UCSD-AML1 (cell line): ENCODE measurements around the gene HMCN2.

ENCODE experiments used
- DNase-seq: peaks from one replicate; lab custom pipeline; 2025; ENCODE audit not compliant: unreplicated experiment; lab: John Stamatoyannopoulos, UW

HMCN2 gene

DNA sequence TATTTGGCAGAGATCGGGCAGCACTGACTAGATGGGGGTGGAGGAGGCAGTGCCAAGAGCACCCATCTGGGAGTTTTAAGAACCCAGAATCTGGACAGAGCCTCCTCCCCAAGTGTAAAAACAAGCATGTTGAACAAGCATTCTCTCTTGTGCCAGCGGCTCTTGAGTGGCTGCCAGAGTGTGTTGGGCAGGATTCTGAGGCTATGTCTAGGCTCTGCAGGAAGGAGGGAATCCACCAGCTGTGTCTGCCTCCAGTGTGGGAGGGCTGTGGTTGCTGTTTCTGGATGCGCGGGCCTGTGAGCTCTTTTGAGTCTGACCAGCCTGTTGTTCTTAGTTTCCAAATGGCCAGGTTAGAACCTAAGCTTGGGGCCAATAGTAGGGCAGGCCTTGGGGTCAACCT lies 39.8 kb downstream of the HMCN2 start:
- DNase-seq, result no peak

DNA sequence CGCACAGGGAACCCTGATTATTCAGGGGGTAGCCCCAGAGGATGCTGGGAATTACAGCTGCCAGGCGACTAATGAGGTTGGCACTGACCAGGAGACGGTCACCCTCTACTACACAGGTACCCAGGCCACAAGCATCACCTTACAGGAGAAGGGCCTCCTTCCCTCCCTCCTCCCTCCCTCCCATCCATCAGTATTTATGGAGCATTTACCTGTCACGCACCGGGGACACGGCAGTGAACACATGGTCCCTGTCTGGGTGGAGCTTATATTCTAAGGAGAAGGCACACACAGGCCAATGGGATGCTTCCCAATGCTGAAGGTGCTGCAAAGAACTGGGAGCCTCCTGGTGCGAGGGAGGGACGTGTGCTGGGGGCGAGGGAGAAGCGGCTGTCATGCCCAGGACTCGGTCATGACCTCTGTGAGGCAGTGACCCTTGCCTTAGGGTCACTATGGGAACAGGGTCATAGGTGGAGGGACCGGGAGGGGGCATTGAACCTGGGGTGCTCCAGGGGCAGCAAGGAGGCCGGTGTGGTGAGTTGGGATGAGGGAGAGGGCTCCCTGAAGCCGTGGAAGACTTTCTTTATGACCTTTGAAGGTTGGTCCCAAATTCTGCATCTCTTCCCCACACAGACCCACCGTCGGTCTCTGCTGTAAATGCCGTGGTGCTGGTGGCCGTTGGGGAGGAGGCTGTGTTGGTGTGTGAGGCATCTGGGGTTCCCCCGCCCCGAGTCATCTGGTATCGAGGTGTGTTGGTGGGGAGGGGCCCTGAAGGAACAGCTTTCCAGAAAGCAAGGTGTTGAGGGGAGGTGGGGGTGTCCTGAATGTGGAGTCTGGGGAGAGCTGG lies 41.5 kb downstream of the HMCN2 start:
- no peak for DNase-seq

DNA sequence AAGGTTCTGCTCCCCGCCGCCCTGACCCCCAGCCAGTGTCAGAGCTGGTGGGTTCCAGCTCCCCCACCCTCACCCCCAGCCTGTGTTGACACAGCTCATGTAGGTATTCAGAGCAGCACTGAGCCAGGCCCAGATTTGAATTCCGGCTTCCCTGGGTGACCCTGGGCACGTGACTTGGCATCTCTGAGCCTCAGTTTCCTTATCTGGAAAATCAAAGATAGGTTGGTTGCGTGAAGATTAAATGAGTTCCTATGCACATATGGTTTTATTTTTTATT lies 42.0 kb downstream of the HMCN2 start:
- no peak for DNase-seq

DNA sequence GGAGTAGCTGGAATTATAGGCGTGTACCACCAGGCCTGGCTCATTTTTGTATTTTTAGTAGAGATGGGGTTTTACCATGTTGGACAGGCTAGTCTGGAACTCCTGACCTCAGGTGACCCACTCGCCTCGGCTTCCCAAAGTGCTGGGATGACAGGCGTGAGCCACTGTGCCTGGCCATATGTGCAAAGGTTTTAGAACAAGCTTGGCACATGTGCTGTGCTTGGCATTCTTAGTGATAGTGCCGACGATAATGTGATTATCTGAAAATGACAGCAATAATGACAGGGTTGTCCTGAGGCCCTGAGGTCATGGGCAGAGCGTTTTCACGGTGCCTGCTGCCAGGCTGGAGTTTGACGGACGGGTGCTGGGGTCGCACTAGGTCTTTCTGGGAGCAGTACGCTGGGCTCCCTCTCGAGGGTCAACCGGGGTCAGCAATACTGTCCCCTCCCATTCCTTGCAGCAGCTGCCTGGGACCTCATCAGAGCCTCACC lies 42.6 kb downstream of the HMCN2 start:
- no peak for DNase-seq

DNA sequence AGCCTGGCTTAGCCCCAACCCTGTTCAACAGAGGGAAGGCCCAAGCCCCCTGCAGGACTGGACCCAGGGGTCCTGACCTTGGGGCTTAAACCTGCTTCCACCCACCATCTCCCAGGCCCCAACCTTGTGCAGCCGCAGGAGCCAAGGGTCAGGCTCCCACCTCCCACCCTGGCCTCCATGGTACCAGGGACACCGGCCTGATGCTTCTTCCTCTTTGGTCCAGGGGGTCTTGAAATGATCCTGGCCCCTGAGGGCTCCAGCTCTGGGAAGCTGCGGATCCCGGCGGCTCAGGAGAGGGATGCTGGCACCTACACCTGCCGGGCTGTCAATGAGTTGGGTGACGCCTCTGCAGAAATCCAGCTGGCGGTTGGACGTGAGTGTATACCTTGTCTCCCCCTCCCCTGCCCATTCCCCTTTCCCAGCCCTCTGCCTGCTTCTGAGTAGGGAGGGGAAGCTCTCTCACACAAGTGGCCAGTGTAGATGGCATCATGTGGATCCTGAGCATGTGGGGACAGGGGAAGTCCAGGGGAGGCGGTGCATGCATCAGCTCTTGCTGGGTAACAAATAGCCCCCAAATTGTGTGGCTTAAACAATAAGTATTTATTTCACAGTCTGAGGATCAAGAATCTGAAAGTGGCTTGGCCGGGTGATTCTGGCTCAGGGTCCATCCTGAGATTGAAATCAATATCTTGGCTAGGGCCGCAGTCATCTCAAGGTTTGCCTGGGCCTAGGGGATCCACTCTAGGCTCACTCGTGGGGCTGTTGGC lies 44.3 kb downstream of the HMCN2 start:
- no peak for DNase-seq

DNA sequence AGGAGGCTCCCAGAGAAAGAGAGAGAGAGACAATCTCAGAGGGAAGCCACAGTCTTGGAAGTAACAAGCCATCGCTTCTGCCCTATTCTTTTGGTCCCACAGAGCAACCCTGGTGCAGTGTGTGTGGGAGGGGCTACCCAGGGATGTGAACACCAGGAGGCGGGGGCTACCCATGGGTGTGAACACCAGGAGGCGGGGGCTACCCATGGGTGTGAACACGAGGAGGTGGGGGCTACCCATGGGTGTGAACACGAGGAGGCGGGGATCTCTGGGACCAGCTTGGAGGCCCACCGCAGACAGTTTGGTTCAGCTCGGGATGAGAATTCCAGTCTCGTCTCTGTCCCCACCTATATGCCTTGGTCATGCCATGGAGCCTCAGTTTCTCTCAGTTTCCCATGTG lies 44.9 kb downstream of the HMCN2 start:
- no peak for DNase-seq

DNA sequence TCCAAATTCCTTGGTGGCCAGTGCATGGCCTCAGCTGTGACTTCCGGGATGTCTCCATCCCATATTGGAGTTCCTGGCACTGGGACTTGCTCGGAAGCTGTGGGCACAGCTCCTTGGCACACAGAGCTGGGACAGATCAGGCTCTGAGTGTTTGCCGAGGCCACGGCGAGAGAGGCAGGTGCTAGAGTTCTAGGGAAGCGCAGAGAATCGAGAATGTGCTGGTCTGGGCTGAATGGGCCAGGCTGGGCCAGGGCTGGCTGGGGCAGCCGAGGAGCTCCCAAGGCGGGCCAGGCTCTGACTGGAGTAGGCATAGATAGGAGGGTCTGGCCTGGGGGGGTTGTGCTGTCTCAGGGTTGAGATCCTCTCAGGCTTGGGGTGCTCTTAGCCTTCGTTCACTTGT lies 45.4 kb downstream of the HMCN2 start:
- DNase-seq, result no peak

DNA sequence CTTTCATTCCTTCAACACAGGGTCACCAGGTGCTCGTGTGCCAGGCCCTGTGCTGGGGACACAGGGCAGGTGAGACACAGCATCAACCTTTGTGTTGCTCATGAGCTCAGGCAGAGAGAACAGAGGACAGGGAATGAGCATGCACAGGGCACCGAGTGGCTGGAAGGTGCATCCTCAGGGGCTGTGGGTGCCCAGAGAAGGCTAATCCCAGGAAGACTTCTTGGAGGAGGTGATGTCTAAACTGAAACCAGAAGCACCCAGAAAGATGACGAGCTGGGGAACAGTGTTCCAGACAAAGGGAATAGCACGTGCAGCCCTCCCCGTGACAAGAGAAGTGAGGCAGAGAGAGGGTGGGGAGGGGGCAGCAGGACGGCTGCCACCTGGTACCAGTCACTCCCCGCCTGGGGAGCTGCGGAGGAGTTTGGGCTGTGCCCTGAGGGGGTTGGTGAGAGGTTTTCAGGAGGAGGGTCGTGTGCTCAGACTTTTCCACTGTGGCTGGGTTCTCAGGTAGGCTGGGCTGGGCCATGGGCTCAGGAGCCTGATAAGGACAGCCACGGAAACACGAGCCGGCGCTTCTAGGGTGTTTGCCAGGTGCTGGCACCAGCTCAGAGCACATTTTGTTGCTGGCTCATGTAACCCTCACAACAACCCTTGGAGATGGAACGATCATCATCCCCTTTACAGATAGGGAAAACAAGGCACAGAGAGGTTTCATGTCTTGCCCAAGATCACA lies 46.0 kb downstream of the HMCN2 start:
- no peak for DNase-seq

DNA sequence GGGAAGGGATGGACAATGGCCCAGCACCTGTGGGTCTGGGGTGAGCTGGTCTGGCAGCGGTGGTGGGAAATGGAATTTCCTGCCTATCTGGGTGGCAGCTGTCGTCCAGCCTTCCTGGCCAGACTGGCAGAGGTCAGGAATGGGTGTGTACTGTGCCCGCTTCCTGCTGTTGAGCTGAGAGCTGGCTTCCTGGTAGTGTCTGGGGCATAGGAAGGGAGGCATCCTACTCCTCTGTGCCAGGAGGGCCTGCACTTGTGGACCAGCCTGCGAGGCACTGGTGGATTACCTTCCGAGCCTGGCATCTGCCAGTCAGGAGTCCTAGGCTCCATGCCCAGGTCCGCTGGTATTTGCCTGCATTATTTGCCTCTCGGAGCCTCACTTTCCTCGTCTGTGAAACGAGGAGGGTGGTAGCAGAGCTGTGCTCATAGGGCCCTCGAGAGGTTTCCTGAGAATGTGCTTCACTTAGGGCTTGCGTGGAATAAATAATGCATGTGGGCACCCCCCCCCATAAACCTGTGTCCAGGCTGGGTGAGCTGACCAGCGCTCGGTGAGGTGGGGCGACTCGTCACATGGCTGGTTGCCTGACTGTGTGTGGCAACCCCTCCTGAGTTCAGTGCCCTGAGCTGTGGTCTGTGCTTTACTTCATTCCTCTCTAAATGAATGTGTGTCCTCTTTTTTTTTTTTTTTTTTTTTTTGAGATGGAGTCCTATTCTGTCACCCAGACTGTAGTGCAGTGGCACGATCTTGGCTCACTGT lies 47.7 kb downstream of the HMCN2 start:
- DNase-seq, result no peak

DNA sequence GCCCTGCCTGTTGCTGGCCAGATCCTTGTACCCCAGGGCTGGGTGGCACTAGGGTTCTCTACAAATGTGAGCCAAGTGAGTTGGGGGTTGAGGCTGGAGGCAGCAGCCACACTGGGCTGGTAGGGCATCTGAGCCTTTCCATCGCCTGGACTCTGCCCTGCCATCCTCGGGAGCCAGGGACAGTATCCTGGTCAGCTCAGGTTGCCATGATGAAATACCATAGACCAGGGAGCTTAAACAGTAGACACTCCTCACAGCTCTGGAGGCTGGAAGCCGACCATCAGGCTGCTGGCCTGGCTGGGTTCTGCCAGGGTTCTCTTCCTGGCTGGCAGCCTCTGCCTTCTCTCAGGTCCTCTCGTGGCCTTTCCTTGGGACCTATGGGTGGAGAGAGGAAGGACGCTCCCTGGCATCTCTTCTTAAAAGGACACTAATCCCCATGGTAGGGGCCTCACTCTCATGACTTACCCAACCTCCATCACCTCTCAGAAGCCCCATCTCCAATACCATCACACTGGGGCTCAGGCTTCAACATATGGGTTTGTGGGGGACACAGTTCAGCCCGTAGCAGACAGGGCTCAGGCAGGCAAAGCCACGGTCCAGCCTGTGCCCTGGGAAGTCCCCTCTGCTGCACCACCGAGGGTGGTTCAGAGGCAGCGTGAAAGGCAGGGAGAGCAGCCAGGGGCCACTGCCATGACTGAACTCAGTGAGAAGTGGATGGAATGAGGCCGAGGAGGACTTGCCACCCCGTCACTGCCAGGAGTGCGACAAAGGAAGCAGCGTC lies 50.1 kb downstream of the HMCN2 start:
- DNase-seq, result no peak

DNA sequence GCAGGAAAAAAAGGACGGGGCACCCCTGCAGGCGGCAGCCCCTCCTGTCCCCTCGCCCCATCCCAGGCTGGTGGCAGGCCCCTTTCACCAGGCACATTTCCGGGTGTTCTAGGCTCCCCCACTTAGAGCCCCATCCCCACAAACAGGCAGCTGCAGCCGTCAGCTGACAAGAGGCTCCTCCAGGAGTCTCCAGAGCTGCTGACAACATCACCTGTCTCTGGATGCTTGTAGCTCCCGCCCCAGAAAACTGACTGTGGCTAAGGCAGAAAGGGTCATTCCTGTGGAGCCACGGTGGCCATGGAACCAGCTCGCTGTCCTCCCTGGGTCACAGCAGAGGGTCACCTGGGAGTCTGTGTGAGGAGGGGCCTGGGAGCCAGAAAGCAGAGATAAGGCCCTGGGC lies 50.9 kb downstream of the HMCN2 start:
- DNase-seq, result no peak

DNA sequence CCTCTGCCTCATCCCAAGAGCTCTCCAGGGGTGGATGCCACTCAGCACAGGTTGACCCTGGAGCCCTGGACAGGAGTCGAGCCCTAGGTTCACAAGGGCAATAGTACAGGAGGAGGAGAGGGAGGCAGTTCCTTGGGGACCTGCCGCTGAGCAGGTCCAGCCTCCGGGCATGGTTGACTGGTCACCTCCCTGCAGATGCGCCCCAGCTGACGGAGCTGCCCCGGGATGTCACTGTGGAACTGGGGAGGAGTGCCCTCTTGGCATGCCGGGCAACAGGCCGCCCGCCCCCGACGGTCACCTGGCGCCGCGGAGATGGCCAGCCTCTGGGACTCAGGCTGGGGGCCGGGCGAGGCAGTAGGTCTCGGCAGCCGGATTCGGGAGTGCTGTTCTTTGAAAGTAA lies 53.7 kb downstream of the HMCN2 start:
- DNase-seq, result no peak

DNA sequence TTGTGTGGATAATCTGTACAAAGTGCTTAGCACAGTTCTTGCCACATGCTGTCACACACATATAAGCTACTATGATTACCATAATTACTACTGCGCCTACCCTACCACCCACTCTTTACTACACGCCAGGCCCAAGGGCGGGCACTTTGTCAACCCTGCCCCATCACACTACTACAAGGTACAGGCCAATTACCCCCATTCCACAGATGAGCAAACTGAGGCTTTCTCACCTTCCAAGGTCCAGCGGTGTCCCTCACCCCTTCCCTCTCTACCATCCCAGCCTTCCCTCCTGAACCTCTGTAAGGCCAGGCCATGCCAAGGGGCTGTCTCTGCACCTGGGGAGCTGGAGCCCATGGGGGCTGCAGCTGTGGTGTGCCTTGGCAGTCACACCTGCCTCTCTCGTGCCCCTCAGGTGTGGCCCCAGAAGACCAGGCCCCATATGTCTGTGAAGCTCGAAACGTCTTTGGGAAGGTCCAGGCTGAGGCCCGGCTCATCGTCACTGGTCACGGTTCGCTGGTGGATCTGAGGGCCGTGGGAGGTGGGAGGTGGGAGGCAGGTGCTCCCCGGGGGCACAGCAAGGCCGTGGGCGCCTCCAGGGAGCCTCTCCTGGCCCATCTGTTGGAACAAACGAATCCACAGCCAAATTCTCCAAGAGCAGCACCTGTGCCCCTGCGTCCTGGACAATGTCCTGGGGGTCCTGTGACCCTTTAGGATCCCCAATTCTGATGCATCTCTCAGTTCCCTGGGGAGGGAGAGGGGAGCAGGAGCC lies 54.6 kb downstream of the HMCN2 start:
- DNase-seq, result no peak

DNA sequence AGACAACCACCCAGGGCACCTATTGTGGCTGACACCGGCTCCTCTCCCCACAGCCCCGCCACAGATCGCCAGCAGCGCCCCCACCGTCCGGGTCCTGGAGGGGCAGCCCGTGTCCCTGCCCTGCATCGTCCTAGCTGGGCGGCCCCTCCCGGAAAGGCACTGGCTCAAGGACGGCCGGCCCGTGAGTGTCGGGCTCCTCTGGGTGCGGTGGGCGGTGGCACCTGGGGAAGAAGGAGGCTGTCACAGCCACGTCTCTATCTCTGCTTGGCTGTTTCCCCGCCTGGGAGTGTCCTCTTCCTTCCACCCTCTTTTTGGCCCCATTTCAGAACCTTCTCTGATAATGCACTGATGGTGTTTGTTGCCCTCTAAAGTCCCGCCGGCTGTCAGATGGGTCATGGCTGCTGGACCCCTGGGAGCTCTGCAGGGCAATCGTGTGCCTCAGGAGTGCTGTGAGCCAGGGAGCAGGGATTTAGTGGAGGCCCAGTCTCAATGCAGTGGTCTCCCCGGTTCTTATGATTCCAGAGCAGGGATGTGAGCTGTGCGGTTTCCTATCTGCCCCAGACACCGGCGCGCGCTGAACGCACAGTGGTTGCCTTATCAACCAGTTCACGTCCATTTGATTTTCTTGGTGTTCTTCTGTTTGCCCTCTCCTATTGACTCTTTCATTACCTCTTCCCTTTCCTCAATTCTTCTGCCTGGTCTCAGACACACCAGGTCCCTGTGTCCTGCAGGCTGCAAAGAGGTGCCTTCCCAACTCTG lies 55.3 kb downstream of the HMCN2 start:
- DNase-seq, result no peak

DNA sequence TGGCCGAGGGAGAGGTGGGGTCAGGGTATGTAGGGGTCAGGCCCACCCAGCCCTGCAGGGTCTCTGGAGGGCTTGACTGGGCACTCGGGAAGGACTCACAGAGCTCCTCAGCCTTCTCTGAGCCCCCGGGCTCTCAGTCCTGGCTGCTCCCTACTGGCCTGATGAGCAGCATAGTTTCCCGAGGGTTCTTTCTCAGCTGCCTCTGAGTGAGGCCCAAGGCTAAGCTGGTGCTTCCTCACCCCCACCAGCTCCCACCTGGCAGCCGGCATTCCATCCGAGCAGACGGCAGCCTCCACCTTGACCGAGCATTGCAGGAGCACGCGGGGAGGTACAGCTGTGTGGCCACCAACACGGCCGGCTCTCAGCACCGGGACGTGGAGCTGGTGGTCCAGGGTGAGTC lies 56.0 kb downstream of the HMCN2 start:
- no peak for DNase-seq

DNA sequence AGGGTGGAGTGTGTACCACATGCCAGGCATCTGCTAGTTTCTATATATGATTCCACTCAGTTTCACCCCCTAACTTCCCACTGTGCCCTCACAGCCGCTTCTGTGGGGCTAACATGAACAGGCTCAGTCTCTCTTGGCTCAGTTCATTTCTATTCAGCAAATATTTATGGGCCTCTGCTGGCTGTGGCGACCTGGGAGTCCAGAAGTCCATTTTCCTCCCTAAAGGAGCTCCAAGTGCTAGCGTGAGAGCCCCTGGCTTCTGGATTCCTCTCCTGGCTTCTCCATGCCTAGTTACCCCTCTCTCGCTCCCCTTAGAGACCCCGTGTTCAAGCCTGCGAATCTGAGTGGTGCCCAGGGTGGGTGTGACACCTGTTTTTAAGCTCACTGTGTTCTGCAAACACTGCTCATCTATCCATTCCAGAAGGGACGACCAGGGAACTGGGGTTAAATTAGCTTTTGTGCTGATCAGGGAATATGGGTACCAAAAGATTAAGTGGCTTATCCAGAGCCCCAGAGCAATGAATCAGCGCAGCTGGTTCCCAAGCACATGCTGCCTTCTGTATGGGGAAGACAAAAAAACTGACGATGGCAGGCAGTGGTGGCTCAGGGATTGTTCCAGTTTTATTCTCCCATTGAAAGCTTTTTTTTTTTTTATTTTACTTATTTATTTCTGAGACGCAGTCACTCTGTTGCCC lies 57.6 kb downstream of the HMCN2 start:
- DNase-seq, result no peak

DNA sequence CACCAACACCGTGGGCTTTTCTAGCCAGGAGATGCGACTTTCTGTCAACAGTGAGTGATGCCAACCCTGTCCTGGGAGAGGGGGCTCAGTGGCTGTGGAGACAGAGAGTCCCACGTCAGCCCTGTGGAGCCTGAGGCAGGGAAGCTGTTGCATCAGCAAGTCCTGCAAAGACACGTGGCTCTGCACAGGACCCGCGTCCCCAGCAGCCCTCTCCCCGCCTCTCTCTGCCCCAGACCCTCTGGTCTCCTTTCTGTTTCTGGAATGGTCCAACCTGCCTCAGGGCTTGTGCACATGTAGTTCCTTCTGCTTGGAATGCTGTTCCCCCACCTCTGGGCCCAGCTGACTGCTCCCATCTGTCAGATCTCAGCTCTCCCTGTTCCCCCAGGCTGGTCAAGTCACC lies 60.4 kb downstream of the HMCN2 start:
- DNase-seq, result no peak

DNA sequence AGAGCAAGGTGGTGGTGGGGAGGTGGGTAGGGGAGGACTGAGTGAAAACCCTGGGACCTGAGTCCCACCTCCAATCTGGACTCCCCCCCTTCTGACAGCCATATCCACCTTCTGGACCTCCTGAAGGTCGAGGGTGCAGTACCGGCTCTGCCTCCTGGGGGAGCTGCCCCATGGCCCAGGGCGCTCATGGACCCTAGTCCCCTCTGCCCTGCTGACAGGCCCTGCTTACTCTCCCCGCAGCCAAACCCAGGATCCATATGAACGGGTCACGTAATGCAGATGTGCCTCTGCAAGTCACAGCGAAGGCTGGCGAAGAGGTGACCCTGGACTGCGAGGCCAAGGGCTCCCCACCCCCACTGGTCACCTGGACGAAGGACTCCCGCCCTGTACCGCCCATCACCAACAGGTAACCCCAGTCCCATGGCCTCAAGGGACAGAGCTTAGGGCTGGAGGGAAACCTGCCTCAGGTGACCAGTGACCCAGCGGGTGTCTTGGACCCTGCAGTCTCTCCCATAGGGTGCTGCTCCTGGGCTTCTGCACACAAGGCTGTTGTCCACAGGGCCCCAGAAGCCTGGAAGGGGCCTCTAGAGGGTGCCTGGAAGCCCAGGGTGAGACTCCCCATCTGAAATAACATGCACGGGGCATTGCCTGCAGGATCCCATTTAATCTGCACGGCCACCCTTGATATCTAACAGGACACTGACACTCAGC lies 61.7 kb downstream of the HMCN2 start:
- DNase-seq, result no peak
